PFSK-1 (cell line): ENCODE data around the gene TRIP4.

Source experiments
- POLR2AphosphoS5 ChIP-seq: IDR thresholded peaks from 2 replicates; pipeline ENCODE4 v1.6.1; 2012; ENCODE audit warnings: low read depth, mild to moderate bottlenecking, control low read depth, low read length, moderate library complexity
- SIN3A ChIP-seq: IDR thresholded peaks from 2 replicates; pipeline ENCODE4 v1.6.1; 2012; ENCODE audit warnings: mild to moderate bottlenecking, low read length, moderate library complexity, borderline replicate concordance; ENCODE audit not compliant: insufficient read depth
- TAF1 ChIP-seq: IDR thresholded peaks from 2 replicates; pipeline ENCODE4 v1.6.1; 2012; ENCODE audit warnings: low read length, control low read depth, borderline replicate concordance; ENCODE audit not compliant: insufficient read depth

GRCh38 chr15:64453689-64454037 is 66.0 kb downstream of the TRIP4 start:
- no peak for TF ChIP-seq TAF1
- TF ChIP-seq POLR2AphosphoS5, result no peak
- TF ChIP-seq SIN3A, result no peak
